CD4-positive, alpha-beta T cell treated with Interleukin-21 for 1 hour (primary cell): ENCODE data around the gene DDX1.

Source experiments
- DNase-seq: peaks from one replicate; pipeline ENCODE4 v3.0.0-alpha.2; 2020

The DDX1 gene

GRCh38 chr2:15562354-15563031, 29.2 kb upstream of the DDX1 start:
- DNase-seq = no peak

GRCh38 chr2:15563227-15564100, 28.2 kb upstream of the DDX1 start:
- DNase-seq = no peak

DNA sequence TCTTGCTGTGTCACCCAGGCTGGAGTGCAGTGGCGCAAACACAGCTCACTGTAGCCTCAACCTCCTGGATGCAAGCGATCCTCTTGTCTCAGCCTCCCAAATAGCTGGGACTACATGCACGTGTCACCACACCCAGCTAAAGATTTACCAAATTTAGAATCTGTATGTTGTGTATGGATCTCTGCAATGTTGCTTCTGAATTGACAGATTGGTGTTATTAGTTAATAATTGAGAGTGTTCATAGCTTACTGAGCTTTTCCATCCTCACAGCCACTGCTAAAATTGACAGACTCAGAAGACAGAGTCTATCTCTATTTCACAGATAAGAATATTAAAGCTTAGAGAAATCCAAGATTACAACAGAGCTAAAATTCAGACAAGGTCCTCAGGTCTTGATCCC, 26.3 kb upstream of the DDX1 start:
- no peak for DNase-seq

DNA sequence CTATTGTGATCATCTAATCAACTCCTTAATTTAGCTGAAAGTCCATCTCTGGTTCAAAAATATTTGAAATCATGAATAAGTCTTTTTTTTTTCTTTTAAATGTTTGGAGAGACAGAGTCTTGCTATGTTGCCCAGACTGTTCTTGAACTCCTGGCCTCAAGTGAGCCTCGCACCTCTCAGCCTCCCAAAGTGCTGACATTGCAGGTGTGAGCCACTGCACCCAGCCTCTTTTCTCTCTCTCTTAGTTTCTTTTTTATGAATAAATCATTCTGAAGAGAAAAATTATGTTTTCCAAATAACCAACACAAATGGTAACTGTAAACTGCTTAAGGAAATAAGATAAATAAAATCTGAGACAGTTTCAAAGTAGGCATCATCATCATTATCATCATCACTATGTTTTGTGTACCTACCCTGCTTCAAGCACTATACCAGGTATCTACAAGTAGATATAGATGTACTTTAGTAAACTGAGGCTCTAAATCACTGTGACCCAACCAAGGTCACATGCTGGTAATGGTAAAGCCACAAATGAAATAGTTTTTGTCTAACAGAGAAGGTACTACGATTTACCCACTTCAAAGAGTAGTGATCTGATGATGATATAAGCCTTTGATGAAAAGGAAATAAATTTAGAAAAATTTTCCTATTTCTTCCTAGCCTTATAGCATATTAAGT, 25.5 kb upstream of the DDX1 start:
- DNase-seq = no peak

DNA sequence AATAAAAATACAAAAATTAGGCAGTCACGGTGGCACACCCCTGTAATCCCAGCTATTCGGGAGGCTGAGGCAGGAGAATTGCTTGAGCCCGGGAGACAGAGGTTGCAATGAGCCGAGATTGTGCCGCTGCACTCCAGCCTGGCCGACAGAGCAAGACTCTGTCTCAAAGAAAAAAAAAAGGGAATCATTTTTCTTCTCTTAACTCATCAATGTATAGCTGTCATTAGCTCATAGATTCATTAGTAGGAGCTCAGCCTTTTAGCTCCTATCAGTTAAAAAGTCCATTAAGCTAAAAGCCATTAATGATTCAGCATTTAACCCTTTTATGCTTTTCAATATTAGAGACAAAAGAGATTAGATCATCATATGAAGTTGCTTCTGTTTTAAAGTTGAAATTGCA, 24.8 kb upstream of the DDX1 start:
- no peak for DNase-seq

DNA sequence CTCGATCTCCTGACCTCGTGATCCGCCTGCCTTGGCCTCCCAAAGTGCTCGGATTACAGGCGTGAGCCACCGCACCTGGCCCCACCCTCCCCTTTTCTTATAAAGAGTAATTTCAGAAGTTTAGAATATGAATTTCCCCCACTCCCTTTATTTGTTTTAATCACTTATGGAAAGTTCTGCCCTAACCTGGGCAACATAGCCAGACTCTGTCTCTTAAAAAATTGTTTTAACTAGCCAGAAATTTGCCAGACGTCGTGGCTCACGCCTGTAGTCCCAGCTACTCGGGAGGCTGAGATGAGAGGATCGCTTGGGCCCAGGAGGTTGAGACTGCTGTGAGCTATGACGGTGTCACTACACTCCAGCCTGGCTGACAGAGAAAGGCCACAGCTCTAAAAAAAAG, 22.8 kb upstream of the DDX1 start:
- DNase-seq = no peak

- no peak for DNase-seq
Measured at GRCh38 chr2:15570104-15570503, 21.6 kb upstream of the DDX1 start.

DNA sequence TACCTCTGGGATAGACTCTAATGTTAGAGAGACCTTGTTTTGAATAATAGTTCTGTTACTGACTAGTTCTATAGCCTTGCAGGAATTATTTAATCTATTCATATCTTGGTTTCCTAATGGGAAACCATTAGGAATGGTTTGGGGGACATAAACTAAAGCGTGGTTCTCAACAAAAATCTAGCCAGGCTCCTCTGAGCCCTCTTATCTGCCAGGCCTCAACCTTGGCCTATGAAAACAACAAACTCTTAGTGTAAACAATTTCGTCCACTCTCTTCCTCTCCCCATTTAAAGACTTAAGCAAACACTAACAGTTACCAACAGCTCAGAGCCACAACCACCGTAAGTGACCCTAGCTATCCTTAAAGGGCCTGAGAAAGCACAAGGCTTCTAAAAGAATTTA, 19.9 kb upstream of the DDX1 start:
- DNase-seq = no peak

DNA sequence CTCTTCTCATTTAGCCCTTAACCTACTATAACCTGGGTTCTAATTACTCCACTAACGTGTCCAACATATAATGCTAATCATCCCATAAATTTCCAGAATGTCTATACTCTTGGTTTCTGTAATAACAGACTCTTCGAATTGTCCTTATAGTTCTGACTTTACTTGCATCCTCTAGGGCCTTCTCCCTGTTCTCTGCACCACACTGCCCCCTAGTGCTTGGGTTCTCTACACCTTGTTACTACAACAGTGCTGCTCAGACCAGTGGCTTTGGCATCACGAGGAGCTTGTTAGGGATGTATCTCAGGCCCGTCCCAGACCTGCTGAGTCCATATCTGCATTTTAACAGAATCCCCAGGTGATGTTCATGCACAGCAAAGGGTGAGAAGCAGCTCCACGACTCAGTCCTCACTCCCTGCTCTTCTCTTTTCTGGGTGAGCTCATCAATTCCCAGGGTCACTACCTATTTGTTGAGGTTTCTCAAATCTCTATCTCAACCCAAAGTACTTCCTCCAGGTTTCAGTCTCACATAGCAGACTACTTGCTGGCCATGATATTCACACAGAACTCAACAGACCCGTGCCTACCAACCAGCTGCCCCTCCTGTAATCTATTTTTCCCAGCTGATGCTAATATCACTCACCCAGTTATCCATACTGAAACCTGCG, 14.5 kb upstream of the DDX1 start:
- DNase-seq = peak; percentile 82

DNA sequence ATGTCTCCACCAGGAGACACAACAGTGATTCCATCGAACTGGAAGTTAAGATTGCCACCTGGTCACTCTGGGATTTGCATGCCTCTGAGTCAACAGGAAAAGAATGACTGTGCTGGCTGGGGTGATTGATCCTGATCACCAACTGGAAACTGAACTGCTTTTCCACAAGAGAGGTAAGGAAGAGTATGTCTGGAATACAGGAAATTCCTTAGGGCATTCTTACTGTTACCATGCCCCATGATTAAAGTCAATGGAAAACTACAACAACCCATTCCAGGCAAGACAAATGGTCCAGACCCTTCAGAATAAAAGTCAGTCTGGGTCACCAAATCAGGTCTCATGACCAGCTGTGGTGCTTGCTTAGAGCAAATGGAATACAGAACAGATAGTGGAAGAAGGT, 12.0 kb upstream of the DDX1 start:
- no peak for DNase-seq

DNA sequence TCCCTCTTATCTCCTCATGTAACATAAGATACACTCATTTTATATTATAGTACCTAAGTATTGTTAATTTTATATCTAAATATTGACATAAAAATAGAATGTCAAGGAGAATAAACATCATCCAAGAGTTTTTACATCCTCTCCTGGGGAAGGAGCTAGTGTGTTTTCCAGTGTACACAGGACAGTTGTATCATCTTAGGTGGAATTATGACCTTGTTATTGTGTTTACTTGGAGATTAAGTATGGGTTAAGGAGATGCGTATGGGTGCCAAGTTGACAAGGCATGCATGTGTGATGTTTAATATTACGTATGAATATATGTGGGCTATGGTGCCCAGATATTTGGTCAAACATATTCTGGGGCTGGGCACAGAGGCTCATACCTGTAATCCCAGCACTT, 11.2 kb upstream of the DDX1 start:
- no peak for DNase-seq

DNA sequence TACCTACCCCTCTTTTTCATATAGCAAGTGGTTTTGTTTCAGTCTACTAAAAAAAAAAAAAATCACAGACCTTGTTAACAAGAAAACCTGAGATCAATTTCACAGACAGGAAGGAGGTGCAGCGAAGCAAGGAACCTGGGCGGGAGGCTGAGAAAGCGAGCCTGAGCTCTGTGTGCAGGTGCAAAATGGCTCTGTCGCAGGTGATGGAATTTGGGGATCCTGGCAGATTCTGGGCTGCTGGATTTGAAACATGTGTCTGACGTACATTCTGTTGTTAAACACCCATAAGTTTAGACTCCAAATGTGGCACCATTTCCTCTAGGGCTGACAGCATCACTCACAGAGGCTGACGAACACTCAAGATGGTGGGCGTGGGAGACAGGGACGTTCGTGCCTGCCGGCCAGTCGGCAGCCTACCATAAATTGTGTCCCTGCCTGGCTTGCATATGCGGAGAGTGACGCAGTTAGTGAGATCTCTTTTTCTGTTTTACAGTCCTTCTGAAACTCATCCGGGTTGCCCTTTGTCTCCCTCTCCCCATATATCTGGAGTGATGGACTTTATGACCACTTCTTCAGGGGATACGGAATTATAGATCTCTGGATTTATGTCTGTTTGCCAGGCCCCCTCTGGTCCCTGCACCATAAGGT, 8.8 kb upstream of the DDX1 start:
- DNase-seq = no peak

- DNase-seq = no peak
Measured at GRCh38 chr2:15583826-15584225, 7.8 kb upstream of the DDX1 start.

DNA sequence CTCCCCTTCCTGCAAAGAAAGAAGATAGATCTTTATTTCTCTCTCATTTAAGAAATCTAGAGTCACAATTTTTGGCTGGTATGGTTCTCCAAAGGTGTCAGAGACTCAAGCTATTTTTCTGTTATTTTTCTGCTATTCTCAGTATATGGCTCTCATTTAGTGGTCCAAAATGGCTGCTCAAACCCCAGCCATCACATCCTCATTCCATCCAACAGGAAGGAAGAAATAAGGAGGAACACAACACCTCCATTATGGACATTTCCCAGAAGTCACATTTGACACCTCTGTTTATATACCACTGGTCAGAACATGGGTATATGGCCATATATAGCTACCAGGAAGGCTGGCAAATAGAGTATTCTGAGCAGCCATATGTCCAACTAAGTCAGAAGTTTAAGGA, 7.4 kb upstream of the DDX1 start:
- DNase-seq = no peak

GRCh38 chr2:15584767-15585469, 6.8 kb upstream of the DDX1 start:
- DNase-seq = no peak

DNA sequence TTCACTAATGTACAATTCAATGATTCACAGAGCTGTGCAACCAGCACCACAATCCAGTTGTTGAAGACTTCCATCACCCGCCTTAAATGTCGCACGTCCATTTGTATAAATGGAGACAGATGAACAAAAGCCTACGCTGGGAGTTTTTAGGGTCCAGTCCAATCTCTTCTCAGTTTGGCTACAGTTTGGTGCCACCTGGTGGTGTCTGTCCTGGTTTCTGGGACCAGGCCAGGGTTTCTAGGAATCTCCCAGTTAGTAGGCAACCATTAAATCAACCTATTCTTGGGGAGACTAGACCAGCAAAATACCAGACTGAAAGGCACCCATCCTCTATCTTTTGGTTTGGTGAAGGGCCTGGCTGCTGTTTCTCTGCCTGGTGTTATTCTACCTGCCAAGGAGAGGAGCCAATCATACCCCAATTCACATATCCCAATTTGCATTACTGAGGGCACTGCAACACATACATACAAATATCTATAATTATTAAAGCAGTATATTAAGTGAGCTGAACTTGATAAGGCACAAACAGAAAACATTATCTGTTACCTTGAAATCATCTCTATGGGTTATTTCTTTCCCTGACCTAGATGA, 3.2 kb upstream of the DDX1 start:
- peak; percentile 12 for DNase-seq

GRCh38 chr2:15591373-15591691, 336 bp upstream of the DDX1 start:
- DNase-seq = no peak

DNA sequence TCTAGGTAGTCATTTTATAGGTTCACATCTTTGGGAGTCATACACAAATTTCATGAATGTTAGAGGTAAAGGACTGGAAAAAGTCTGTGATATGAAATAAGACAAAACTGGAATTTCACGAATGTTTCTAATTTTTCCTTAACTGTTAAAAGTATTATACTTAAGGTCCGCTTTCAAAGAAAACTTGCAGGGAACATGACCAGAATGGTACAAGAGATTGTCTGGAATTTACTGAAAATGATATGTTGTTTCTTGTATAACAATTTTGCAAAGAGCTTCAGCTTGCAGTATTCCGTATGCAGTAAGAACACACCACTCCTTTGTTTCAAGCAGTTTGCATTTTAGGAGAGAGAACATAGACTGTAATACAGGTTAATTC, 1.6 kb downstream of the DDX1 start:
- no peak for DNase-seq

GRCh38 chr2:15594291-15595256, 2.9 kb downstream of the DDX1 start:
- no peak for DNase-seq

DNA sequence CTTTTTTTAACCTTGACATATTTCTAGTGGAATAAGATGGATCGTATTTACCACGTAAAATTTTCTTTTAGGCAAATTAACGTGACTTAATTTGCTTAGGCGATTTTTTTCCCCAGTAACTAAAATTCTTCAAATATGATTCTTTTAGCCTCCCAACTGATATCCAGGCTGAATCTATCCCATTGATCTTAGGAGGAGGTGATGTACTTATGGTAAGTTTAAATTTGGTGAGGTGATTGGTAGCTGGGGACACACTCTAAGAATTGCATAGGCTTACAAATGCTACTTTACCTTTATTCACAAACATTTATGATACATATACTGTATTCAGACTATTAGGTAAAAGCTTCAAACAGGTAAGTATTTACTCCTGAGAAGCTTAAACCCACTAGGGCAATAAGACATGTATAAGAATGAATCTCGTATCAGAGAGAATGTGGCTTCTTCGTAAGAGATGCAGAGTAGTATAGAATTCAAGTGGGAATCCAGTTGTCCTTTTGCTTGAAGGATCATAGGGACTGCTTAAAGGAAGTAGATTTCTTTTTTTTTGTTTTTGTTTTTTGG, 3.8 kb downstream of the DDX1 start:
- DNase-seq = no peak
